H54 (cell line): Measurements from ENCODE around the gene OR51F1.
"Not testable (repeated sequence)": the region's sequence is repeated elsewhere in the genome, so short reads cannot be mapped to it uniquely, and the experiment has no call there.

ENCODE experiments used
- DNase-seq: peaks from one replicate; pipeline ENCODE4 v3.0.0; 2011; ENCODE audit warnings: low spot score, mixed read lengths; ENCODE audit not compliant: insufficient read length
- FAIRE-seq: peaks from 3 replicates; lab custom pipeline; 2011; peaks lifted over from hg19 to GRCh38; lab: Jason Lieb, UNC
- POLR2A ChIP-seq: IDR thresholded peaks from 2 replicates; pipeline ENCODE4 v1.6.1; 2011; ENCODE audit warnings: low read depth, mild to moderate bottlenecking, low read length

Gene OR51F1

GRCh38 chr11:4769838-4770237 lies at the start of gene OR51F1:
Gene OR51F1, minus strand, starts transcription at chr11:4769938. Its CDS starts 0 bp downstream, at chr11:4769938.
- no peak for TF ChIP-seq POLR2A
- no peak for FAIRE-seq
- DNase-seq, result no peak

GRCh38 chr11:4809246-4809645 lies 39.5 kb upstream of the OR51F1 start:
- no peak for TF ChIP-seq POLR2A
- FAIRE-seq, result no peak
- DNase-seq, result no peak

GRCh38 chr11:4808476-4808875 lies 38.7 kb upstream of the OR51F1 start:
- DNase-seq, result no peak
- no peak for FAIRE-seq
- no peak for TF ChIP-seq POLR2A

GRCh38 chr11:4804280-4804679 lies 34.5 kb upstream of the OR51F1 start, which contains the start of gene OR52R1:
Gene OR52R1, minus strand, starts transcription at chr11:4804380. Its CDS starts 0 bp downstream, at chr11:4804380.
- FAIRE-seq, result no peak
- TF ChIP-seq POLR2A, result no peak

GRCh38 chr11:4801316-4801715 lies 31.6 kb upstream of the OR51F1 start:
- FAIRE-seq, DNase-seq: not testable (repeated sequence)

More at GRCh38 chr11:4804280-4804679, 34.5 kb upstream of the OR51F1 start, which contains the start of gene OR52R1:
- no peak for DNase-seq

GRCh38 chr11:4798427-4799183 lies 28.9 kb upstream of the OR51F1 start:
- DNase-seq (no peak), FAIRE-seq (no peak)
- TF ChIP-seq POLR2A, result no peak

GRCh38 chr11:4797206-4797605 lies 27.5 kb upstream of the OR51F1 start:
- DNase-seq, result no peak
- no peak for TF ChIP-seq POLR2A
- FAIRE-seq, result no peak

- DNase-seq (no peak), FAIRE-seq (no peak)
- TF ChIP-seq POLR2A, result no peak
Measured at GRCh38 chr11:4782454-4782853, 12.7 kb upstream of the OR51F1 start.

- FAIRE-seq (no peak), DNase-seq (no peak)
- TF ChIP-seq POLR2A, result no peak
Measured at GRCh38 chr11:4768094-4768493, 1.6 kb downstream of the OR51F1 start.

- no peak for FAIRE-seq
- DNase-seq, result no peak
- TF ChIP-seq POLR2A, result no peak
Measured at GRCh38 chr11:4766420-4767043, 3.2 kb downstream of the OR51F1 start.

GRCh38 chr11:4763096-4763495 lies 6.6 kb downstream of the OR51F1 start:
- DNase-seq, result no peak
- FAIRE-seq, result no peak
- TF ChIP-seq POLR2A, result no peak

GRCh38 chr11:4751201-4751600 lies 18.5 kb downstream of the OR51F1 start:
- no peak for TF ChIP-seq POLR2A
- FAIRE-seq (no peak), DNase-seq (no peak)

GRCh38 chr11:4748438-4748837 lies 21.3 kb downstream of the OR51F1 start:
- DNase-seq, result no peak
- TF ChIP-seq POLR2A, result no peak
- FAIRE-seq, result no peak

- no peak for TF ChIP-seq POLR2A
- DNase-seq (no peak), FAIRE-seq (no peak)
Measured at GRCh38 chr11:4740735-4741134, 29.0 kb downstream of the OR51F1 start.

- TF ChIP-seq POLR2A, result no peak
- DNase-seq (no peak), FAIRE-seq (no peak)
Measured at GRCh38 chr11:4727171-4727570, 42.6 kb downstream of the OR51F1 start.

- DNase-seq, FAIRE-seq: not testable (repeated sequence)
Measured at GRCh38 chr11:4722616-4723534, 46.9 kb downstream of the OR51F1 start.
